GM23338 (cell line): ENCODE results near the gene NTM. TPM values are rescaled to one million over a fixed set of nuclear protein-coding genes. Genes with fewer than 3 reads are reported as not detected.

Source experiments
- ATAC-seq: fragments of 200-7000 bp; cut with Tn5 transposase; 3 replicates; pipeline ENCODE4 v1.9.1; 2020
- DNase-seq: peaks from one replicate; pipeline ENCODE4 v3.0.0-alpha.2; 2015; ENCODE audit warnings: low spot score
- H2AFZ ChIP-seq: fragments of 200-600 bp; sonication (generic); 2 replicates; pipeline ENCODE4 v1.8.0; 2016; ENCODE audit warnings: antibody characterized with exemption, mild to moderate bottlenecking, moderate library complexity
- H3F3A ChIP-seq: fragments of 200-600 bp; sonication (generic); replicated peaks from 2 replicates; pipeline ENCODE4 v1.8.0; 2017; ENCODE audit warnings: antibody characterized with exemption, mixed run types, low read depth
- H3K27ac ChIP-seq: fragments of 200-600 bp; sonication (generic); 2 replicates; pipeline ENCODE4 v1.6.1; 2016; ENCODE audit warnings: low read depth
- H3K27me3 ChIP-seq: fragments of 200-600 bp; sonication (generic); 2 replicates; pipeline ENCODE4 v1.8.0; 2016; ENCODE audit warnings: mild to moderate bottlenecking, mixed run types, moderate library complexity; ENCODE audit not compliant: insufficient read depth
- H3K36me3 ChIP-seq: fragments of 200-600 bp; sonication (generic); 2 replicates; pipeline ENCODE4 v1.8.0; 2016; ENCODE audit warnings: mild to moderate bottlenecking; ENCODE audit not compliant: insufficient read depth
- H3K4me1 ChIP-seq: fragments of 200-600 bp; sonication (generic); 2 replicates; pipeline ENCODE4 v1.8.0; 2016; ENCODE audit warnings: mild to moderate bottlenecking, moderate library complexity; ENCODE audit not compliant: insufficient read depth
- H3K4me2 ChIP-seq: fragments of 200-600 bp; sonication (generic); 2 replicates; pipeline ENCODE4 v1.7.1; 2017; ENCODE audit warnings: mixed run types
- H3K4me3 ChIP-seq: fragments of 200-600 bp; sonication (generic); 2 replicates; pipeline ENCODE4 v1.6.1; 2016; ENCODE audit warnings: mixed run types
- H3K79me2 ChIP-seq: fragments of 200-600 bp; sonication (generic); replicated peaks from 2 replicates; pipeline ENCODE4 v1.8.0; 2017; ENCODE audit warnings: mild to moderate bottlenecking; ENCODE audit not compliant: insufficient read depth
- H3K9me2 ChIP-seq: fragments of 200-600 bp; sonication (generic); 2 replicates; pipeline ENCODE4 v1.8.0; 2017; ENCODE audit not compliant: insufficient read depth
- H4K20me1 ChIP-seq: fragments of 200-600 bp; sonication (generic); replicated peaks from 2 replicates; pipeline ENCODE4 v1.8.0; 2017; ENCODE audit warnings: mild to moderate bottlenecking; ENCODE audit not compliant: insufficient read depth
- H3K27ac Mint-ChIP-seq: 2 replicates; pipeline ENCODE4 v1.8.0; 2020; ENCODE audit warnings: inconsistent platforms, mild to moderate bottlenecking, moderate library complexity, mixed read lengths
- H3K27me3 Mint-ChIP-seq: 3 replicates; pipeline ENCODE4 v1.8.0; 2022; ENCODE audit warnings: low read depth, mild to moderate bottlenecking, moderate library complexity, mixed read lengths, inconsistent platforms; ENCODE audit not compliant: insufficient read depth, poor library complexity
- H3K36me3 Mint-ChIP-seq: 3 replicates; pipeline ENCODE4 v1.8.0; 2021; ENCODE audit warnings: low read depth, mild to moderate bottlenecking, inconsistent platforms, moderate library complexity, mixed read lengths
- H3K4me1 Mint-ChIP-seq: 3 replicates; pipeline ENCODE4 v1.8.0; 2020; ENCODE audit warnings: mild to moderate bottlenecking, inconsistent platforms, mixed read lengths
- H3K4me3 Mint-ChIP-seq: 3 replicates; pipeline ENCODE4 v1.8.0; 2021; ENCODE audit warnings: moderate library complexity, mild to moderate bottlenecking, inconsistent platforms, mixed read lengths
- H3K9me3 Mint-ChIP-seq: 3 replicates; pipeline ENCODE4 v1.8.0; 2020; ENCODE audit warnings: moderate library complexity, mild to moderate bottlenecking, inconsistent platforms, mixed read lengths
- CREB1 ChIP-seq: fragments of 250-450 bp; sonication (Bioruptor Pico); IDR thresholded peaks from 2 replicates; pipeline ENCODE4 v1.5.0; 2020; ENCODE audit warnings: low read depth, mild to moderate bottlenecking, moderate library complexity
- EZH2 ChIP-seq: fragments of 200-600 bp; sonication (generic); IDR thresholded peaks from one replicate; pipeline ENCODE4 v1.8.0; 2017; ENCODE audit warnings: antibody characterized with exemption, mild to moderate bottlenecking, low read depth; ENCODE audit not compliant: unreplicated experiment
- EZH2phosphoT487 ChIP-seq: fragments of 200-600 bp; sonication (generic); IDR thresholded peaks from one replicate; pipeline ENCODE4 v1.8.1; 2018; ENCODE audit warnings: antibody characterized with exemption; ENCODE audit not compliant: unreplicated experiment
- JUNB ChIP-seq: IDR thresholded peaks from one replicate; pipeline ENCODE4 v1.6.1; 2016; ENCODE audit warnings: antibody characterized with exemption; ENCODE audit not compliant: unreplicated experiment
- NANOG ChIP-seq: IDR thresholded peaks from 2 replicates; pipeline ENCODE4 v1.6.1; 2016; ENCODE audit warnings: antibody characterized with exemption, borderline replicate concordance
- POLR2AphosphoS5 ChIP-seq: IDR thresholded peaks from 2 replicates; pipeline ENCODE4 v1.6.1; 2016; ENCODE audit warnings: antibody characterized with exemption, low read depth
- STAT1 ChIP-seq: IDR thresholded peaks from one replicate; pipeline ENCODE4 v1.6.1; 2016; ENCODE audit warnings: antibody characterized with exemption; ENCODE audit not compliant: unreplicated experiment
- ZNF114 ChIP-seq: fragments of 250-450 bp; sonication (Bioruptor Pico); IDR thresholded peaks from 2 replicates; pipeline ENCODE4 v1.5.0; 2020; ENCODE audit warnings: mild to moderate bottlenecking, moderate library complexity
- ZNF331 ChIP-seq: fragments of 250-450 bp; sonication (Bioruptor Pico); IDR thresholded peaks from 2 replicates; pipeline ENCODE4 v1.5.0; 2020; ENCODE audit warnings: low read depth, mild to moderate bottlenecking, moderate library complexity
- polyA plus RNA-seq: library from polyadenylated mRNA; unstranded; fragments of >200 nt; fragmentation: Nextera tagmentation; extraction: Ambion mirVana; gene quantifications from 2 replicates; pipeline ENCODE4 v1.2.1, GENCODE V29; 2016
- total RNA-seq: library from RNA; depleted of rRNA; stranded (reverse); fragments of >200 nt; shearing (Covaris generic); gene quantifications from 2 replicates; pipeline ENCODE4 v1.2.3, GENCODE V29; 2014
- TF ChIP-seq, protein P1 (sequence below): IDR thresholded peaks from one replicate; pipeline ENCODE4 v1.6.1; 2018; ENCODE audit warnings: antibody characterized with exemption; ENCODE audit not compliant: unreplicated experiment
- TF ChIP-seq, protein P2 (sequence below): fragments of 250-450 bp; sonication (Bioruptor Pico); IDR thresholded peaks from 2 replicates; pipeline ENCODE4 v1.5.0; 2020; ENCODE audit warnings: mild to moderate bottlenecking, moderate library complexity
- TF ChIP-seq, protein P3 (sequence below), 2 experiments: fragments of 200-600 bp in 1 of 2; sonication (generic) in 1 of 2; conservative IDR thresholded peaks; 2 replicates each; pipeline versions ENCODE4 v1.5.1 to v1.6.1; 2016 to 2017; ENCODE audit warnings: antibody characterized with exemption in 2 of 2, low read depth in 2 of 2, mild to moderate bottlenecking in 2 of 2, moderate library complexity in 1 of 2
- TF ChIP-seq, protein P4 (sequence below): IDR thresholded peaks from 2 replicates; pipeline ENCODE4 v1.6.1; 2016; ENCODE audit warnings: antibody characterized with exemption

NTM gene
- total and polyA plus RNA-seq, 2 experiments from 2014 or later, result 10.6 to 14.6 TPM

DNA sequence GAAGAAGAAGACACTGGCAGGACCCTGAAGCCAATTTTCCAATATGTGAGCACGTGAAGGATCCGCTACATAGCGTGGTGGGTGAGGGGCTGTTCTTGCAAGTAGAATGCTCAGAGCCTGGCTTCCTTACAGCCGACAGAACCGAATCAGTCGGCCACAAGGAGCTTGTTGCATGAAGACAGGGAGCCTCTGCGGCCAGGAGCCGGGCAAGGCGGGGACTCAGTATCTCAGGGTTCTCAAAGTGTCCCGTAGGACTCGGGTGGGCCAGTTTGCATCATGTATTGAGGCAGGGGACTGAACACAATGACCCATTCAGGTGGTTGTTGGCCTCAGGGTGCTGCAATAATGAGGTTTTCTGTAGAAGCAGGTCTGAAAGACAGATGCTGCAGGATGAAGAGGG is 289.5 kb downstream of the NTM start:
- TF ChIP-seq, protein P1, sequence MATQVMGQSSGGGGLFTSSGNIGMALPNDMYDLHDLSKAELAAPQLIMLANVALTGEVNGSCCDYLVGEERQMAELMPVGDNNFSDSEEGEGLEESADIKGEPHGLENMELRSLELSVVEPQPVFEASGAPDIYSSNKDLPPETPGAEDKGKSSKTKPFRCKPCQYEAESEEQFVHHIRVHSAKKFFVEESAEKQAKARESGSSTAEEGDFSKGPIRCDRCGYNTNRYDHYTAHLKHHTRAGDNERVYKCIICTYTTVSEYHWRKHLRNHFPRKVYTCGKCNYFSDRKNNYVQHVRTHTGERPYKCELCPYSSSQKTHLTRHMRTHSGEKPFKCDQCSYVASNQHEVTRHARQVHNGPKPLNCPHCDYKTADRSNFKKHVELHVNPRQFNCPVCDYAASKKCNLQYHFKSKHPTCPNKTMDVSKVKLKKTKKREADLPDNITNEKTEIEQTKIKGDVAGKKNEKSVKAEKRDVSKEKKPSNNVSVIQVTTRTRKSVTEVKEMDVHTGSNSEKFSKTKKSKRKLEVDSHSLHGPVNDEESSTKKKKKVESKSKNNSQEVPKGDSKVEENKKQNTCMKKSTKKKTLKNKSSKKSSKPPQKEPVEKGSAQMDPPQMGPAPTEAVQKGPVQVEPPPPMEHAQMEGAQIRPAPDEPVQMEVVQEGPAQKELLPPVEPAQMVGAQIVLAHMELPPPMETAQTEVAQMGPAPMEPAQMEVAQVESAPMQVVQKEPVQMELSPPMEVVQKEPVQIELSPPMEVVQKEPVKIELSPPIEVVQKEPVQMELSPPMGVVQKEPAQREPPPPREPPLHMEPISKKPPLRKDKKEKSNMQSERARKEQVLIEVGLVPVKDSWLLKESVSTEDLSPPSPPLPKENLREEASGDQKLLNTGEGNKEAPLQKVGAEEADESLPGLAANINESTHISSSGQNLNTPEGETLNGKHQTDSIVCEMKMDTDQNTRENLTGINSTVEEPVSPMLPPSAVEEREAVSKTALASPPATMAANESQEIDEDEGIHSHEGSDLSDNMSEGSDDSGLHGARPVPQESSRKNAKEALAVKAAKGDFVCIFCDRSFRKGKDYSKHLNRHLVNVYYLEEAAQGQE, result no peak
- TF ChIP-seq NANOG, result no peak
- TF ChIP-seq, protein P2, sequence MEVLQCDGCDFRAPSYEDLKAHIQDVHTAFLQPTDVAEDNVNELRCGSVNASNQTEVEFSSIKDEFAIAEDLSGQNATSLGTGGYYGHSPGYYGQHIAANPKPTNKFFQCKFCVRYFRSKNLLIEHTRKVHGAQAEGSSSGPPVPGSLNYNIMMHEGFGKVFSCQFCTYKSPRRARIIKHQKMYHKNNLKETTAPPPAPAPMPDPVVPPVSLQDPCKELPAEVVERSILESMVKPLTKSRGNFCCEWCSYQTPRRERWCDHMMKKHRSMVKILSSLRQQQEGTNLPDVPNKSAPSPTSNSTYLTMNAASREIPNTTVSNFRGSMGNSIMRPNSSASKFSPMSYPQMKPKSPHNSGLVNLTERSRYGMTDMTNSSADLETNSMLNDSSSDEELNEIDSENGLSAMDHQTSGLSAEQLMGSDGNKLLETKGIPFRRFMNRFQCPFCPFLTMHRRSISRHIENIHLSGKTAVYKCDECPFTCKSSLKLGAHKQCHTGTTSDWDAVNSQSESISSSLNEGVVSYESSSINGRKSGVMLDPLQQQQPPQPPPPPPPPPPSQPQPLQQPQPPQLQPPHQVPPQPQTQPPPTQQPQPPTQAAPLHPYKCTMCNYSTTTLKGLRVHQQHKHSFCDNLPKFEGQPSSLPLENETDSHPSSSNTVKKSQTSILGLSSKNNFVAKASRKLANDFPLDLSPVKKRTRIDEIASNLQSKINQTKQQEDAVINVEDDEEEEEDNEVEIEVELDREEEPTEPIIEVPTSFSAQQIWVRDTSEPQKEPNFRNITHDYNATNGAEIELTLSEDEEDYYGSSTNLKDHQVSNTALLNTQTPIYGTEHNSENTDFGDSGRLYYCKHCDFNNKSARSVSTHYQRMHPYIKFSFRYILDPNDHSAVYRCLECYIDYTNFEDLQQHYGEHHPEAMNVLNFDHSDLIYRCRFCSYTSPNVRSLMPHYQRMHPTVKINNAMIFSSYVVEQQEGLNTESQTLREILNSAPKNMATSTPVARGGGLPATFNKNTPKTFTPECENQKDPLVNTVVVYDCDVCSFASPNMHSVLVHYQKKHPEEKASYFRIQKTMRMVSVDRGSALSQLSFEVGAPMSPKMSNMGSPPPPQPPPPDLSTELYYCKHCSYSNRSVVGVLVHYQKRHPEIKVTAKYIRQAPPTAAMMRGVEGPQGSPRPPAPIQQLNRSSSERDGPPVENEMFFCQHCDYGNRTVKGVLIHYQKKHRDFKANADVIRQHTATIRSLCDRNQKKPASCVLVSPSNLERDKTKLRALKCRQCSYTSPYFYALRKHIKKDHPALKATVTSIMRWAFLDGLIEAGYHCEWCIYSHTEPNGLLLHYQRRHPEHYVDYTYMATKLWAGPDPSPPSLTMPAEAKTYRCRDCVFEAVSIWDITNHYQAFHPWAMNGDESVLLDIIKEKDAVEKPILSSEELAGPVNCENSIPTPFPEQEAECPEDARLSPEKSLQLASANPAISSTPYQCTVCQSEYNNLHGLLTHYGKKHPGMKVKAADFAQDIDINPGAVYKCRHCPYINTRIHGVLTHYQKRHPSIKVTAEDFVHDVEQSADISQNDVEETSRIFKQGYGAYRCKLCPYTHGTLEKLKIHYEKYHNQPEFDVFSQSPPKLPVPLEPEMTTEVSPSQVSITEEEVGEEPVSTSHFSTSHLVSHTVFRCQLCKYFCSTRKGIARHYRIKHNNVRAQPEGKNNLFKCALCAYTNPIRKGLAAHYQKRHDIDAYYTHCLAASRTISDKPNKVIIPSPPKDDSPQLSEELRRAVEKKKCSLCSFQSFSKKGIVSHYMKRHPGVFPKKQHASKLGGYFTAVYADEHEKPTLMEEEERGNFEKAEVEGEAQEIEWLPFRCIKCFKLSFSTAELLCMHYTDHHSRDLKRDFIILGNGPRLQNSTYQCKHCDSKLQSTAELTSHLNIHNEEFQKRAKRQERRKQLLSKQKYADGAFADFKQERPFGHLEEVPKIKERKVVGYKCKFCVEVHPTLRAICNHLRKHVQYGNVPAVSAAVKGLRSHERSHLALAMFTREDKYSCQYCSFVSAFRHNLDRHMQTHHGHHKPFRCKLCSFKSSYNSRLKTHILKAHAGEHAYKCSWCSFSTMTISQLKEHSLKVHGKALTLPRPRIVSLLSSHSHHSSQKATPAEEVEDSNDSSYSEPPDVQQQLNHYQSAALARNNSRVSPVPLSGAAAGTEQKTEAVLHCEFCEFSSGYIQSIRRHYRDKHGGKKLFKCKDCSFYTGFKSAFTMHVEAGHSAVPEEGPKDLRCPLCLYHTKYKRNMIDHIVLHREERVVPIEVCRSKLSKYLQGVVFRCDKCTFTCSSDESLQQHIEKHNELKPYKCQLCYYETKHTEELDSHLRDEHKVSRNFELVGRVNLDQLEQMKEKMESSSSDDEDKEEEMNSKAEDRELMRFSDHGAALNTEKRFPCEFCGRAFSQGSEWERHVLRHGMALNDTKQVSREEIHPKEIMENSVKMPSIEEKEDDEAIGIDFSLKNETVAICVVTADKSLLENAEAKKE (CRISPR knock-in tag), result no peak
- TF ChIP-seq CREB1 (CRISPR knock-in tag), result no peak
- TF ChIP-seq STAT1, result no peak
- no peak for TF ChIP-seq ZNF114 (CRISPR knock-in tag)
- no peak for TF ChIP-seq EZH2
- TF ChIP-seq EZH2phosphoT487, result no peak
- TF ChIP-seq, protein P3, sequence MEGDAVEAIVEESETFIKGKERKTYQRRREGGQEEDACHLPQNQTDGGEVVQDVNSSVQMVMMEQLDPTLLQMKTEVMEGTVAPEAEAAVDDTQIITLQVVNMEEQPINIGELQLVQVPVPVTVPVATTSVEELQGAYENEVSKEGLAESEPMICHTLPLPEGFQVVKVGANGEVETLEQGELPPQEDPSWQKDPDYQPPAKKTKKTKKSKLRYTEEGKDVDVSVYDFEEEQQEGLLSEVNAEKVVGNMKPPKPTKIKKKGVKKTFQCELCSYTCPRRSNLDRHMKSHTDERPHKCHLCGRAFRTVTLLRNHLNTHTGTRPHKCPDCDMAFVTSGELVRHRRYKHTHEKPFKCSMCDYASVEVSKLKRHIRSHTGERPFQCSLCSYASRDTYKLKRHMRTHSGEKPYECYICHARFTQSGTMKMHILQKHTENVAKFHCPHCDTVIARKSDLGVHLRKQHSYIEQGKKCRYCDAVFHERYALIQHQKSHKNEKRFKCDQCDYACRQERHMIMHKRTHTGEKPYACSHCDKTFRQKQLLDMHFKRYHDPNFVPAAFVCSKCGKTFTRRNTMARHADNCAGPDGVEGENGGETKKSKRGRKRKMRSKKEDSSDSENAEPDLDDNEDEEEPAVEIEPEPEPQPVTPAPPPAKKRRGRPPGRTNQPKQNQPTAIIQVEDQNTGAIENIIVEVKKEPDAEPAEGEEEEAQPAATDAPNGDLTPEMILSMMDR (conservative IDR thresholded peaks at IDR 0.05; ENCODE audit: low read depth in 2 of 2), result no peak
- no peak for TF ChIP-seq POLR2AphosphoS5
- no peak for TF ChIP-seq ZNF331 (CRISPR knock-in tag)
- TF ChIP-seq, protein P4, sequence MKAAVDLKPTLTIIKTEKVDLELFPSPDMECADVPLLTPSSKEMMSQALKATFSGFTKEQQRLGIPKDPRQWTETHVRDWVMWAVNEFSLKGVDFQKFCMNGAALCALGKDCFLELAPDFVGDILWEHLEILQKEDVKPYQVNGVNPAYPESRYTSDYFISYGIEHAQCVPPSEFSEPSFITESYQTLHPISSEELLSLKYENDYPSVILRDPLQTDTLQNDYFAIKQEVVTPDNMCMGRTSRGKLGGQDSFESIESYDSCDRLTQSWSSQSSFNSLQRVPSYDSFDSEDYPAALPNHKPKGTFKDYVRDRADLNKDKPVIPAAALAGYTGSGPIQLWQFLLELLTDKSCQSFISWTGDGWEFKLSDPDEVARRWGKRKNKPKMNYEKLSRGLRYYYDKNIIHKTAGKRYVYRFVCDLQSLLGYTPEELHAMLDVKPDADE, result no peak
- TF ChIP-seq JUNB, result no peak
- H3K27ac ChIP-seq, result no peak overlapping the region
- H4K20me1 ChIP-seq, result no peaks in the 10 kb centered on the region
- no peaks in the 10 kb centered on the region for H3K36me3 Mint-ChIP-seq
- no peaks in the 10 kb centered on the region for H3F3A ChIP-seq
- no peak for DNase-seq
- H3K4me2 ChIP-seq, result no peak overlapping the region
- no peak overlapping the region for H3K4me3 ChIP-seq
- no peaks in the 10 kb centered on the region; the same call in 1 of the 2 replicates for H3K36me3 ChIP-seq
- no peak overlapping the region for H2AFZ ChIP-seq
- peaks cover 5% of the 10 kb centered on the region for H3K27me3 Mint-ChIP-seq
- peaks cover 79% of the 10 kb centered on the region for H3K4me1 Mint-ChIP-seq
- no peak overlapping the region for H3K4me3 Mint-ChIP-seq
- no peak for ATAC-seq
- H3K9me2 ChIP-seq, result no peaks in the 10 kb centered on the region
- H3K27ac Mint-ChIP-seq, result no peak overlapping the region
- no peaks in the 10 kb centered on the region; the same call in 2 of the 3 replicates for H3K9me3 Mint-ChIP-seq
- peaks cover 58% of the 10 kb centered on the region for H3K4me1 ChIP-seq
- H3K27me3 ChIP-seq, result no peaks in the 10 kb centered on the region
- no peaks in the 10 kb centered on the region for H3K79me2 ChIP-seq
